Heart right ventricle (tissue), 16 donors: ENCODE results near the gene FHL5. TPM values are rescaled to one million over a fixed set of nuclear protein-coding genes. Genes with fewer than 3 reads are reported as not detected.

Experiments
- ATAC-seq, 8 donors: fragments of 200-7000 bp; cut with Tn5 transposase; one replicate each; pipeline ENCODE4 v1.9.1; 2020; ENCODE audit warnings: mild to moderate bottlenecking in 8 of 8, moderate library complexity in 8 of 8, moderate number of reproducible peaks in 1 of 8
- DNase-seq, 2 donors: peaks; one replicate each; pipeline ENCODE4 v3.0.0-alpha.2; 2020
- H3K27ac ChIP-seq, 10 donors: fragments of 200-600 bp; sonication (generic) in 2 of 10; one replicate each; pipeline versions ENCODE4 v1.5.0 to v1.8.0; 2020 to 2022; ENCODE audit warnings: mild to moderate bottlenecking in 3 of 10
- H3K27me3 ChIP-seq, 7 donors: fragments of 200-600 bp; one replicate each; pipeline ENCODE4 v1.8.0; 2021 to 2022; ENCODE audit warnings: mild to moderate bottlenecking in 2 of 7
- H3K36me3 ChIP-seq, 9 donors: fragments of 200-600 bp; sonication (generic) in 1 of 9; one replicate each; pipeline versions ENCODE4 v1.5.0 to v1.8.0; 2020 to 2022; ENCODE audit warnings: mild to moderate bottlenecking in 2 of 9
- H3K4me1 ChIP-seq, 9 donors: fragments of 200-600 bp; sonication (generic) in 1 of 9; one replicate each; pipeline versions ENCODE4 v1.5.0 to v1.8.0; 2020 to 2022; ENCODE audit warnings: mild to moderate bottlenecking in 4 of 9
- H3K4me3 ChIP-seq, 10 donors: fragments of 200-600 bp; sonication (generic) in 2 of 10; one replicate each; pipeline versions ENCODE4 v1.5.0 to v1.8.0; 2020 to 2022; ENCODE audit warnings: mild to moderate bottlenecking in 7 of 10, moderate library complexity in 2 of 10
- H3K9me3 ChIP-seq, 11 donors: fragments of 200-600 bp in 10 of 11; sonication (generic) in 2 of 11; one replicate each; pipeline versions ENCODE4 v1.5.0 to v1.8.0; 2013 to 2022; ENCODE audit warnings: mild to moderate bottlenecking in 2 of 11, control low read depth in 1 of 11, moderate library complexity in 1 of 11
- WGBS, 2 donors: extraction: QIAGEN DNeasy Blood & Tissue Kit; methylation state at CpG; one replicate each; pipeline ENCODE4 v1.1.7; 2013; ENCODE audit warnings: inconsistent platforms in 1 of 2; 5-methylcytosine and 5-hydroxymethylcytosine counted together
- intact Hi-C, 10 donors: fragments of 100-400 bp; cut with DNase I; formaldehyde crosslinking; loops; one replicate each; pipeline versions ENCODE4 v1.11.1 to v1.14.2; 2022
- polyA plus RNA-seq, 2 donors: library from polyadenylated mRNA; stranded (reverse); fragments of 200-250 nt; gene quantifications; one replicate each; pipeline ENCODE4 v1.2.3, GENCODE V29; 2013
- total RNA-seq, 10 donors: library from RNA; stranded (reverse); fragmentation: NEBNext Ultra II Directional in 3 of 10; extraction: Animal tissue kit (Norgen Biotek cat#: 25700) in 3 of 10; gene quantifications; one replicate each; pipeline versions ENCODE4 v1.2.1 to v1.2.4, GENCODE V29; 2021 to 2023
- TF ChIP-seq, protein P1 (sequence below), 9 donors: fragments of 200-600 bp; sonication (generic) in 2 of 9; IDR thresholded peaks; one replicate each; pipeline versions ENCODE4 v1.5.0 to v1.8.0; 2021 to 2022; ENCODE audit warnings: antibody characterized with exemption in 9 of 9, mild to moderate bottlenecking in 5 of 9, moderate library complexity in 1 of 9
- donor health status: Arrhythmogenic right ventricular cardiomyopathy.
- donor health status: ischemic (EF 13 %, LVEDD 7.1; RV severe dilation, severe dysfunction).
- donor health status: healthy with polysubstance abuse.
- donor health status: DM: no; HTN: yes; CAD: no.
- donor health status: DM: no; HTN: no; CAD: no.
- donor health status: ischemic (EF 25% LVEDD 6.9; RV normal size, moderate dysfunction).
- donor health status: ischemic (EF 25% LVEDD 5.7; RV mildly dilated, moderate dysfunction).
- donor health status: healthy.
- donor health status: DM: yes; HTN: yes; CAD: no.
- donor health status: Ischemic cardiomyopathy.
- donor health status: ischemic (EF 35%, LVEDD 5.7; RV mildly dilated, moderate dysfunction).
- donor health status: nonischemic (EF 11% LVEDD 7.7; RV severe dilation, severe dysfunction).
- donor health status: DM: yes; HTN: yes; CAD: no.
- donor health status: PGD.
- donor health status: ischemic (EF 29% LVEDD 5.4; RV normal size, mild dysfunction).
- donor health status: nonischemic (EF 23%, LVEDD 6.1; RV moderate dilation, normal function).

FHL5 gene
- total and polyA plus RNA-seq, 12 donors = 1.2 to 11.8 (median 3.4) TPM

GRCh38 chr6:96521644-96522464 lies 41.1 kb upstream of the FHL5 start, which contains the start of gene UFL1:
Gene UFL1 (plus strand): TSS chr6:96521806. CDS start chr6:96521874, 68 bp downstream.
- H3K27me3 ChIP-seq = no peaks in the 10 kb centered on the region
- intact Hi-C loops = loop anchor here in 5 of 10 donors (5.0 to 10.0 kb wide), 3 partner anchors 373 to 760 kb away; partner anchors contain the start of genes NDUFAF4 (in 5 of the 5) and MMS22L (in 1 of the 5)
- H3K36me3 ChIP-seq = peaks cover 0 to 37% (median 17%) of the 10 kb centered on the region in 9 donors
- H3K4me1 ChIP-seq = peaks cover 0 to 34% (median 24%) of the 10 kb centered on the region in 9 donors
- no peaks in the 10 kb centered on the region for H3K9me3 ChIP-seq
- H3K4me3 ChIP-seq = peak within 1 kb of the TSS; percentile 68 to 92 (median 83)
- ATAC-seq (peak; percentile 100), DNase-seq (peak; percentile 94)
- TF ChIP-seq, protein P1, sequence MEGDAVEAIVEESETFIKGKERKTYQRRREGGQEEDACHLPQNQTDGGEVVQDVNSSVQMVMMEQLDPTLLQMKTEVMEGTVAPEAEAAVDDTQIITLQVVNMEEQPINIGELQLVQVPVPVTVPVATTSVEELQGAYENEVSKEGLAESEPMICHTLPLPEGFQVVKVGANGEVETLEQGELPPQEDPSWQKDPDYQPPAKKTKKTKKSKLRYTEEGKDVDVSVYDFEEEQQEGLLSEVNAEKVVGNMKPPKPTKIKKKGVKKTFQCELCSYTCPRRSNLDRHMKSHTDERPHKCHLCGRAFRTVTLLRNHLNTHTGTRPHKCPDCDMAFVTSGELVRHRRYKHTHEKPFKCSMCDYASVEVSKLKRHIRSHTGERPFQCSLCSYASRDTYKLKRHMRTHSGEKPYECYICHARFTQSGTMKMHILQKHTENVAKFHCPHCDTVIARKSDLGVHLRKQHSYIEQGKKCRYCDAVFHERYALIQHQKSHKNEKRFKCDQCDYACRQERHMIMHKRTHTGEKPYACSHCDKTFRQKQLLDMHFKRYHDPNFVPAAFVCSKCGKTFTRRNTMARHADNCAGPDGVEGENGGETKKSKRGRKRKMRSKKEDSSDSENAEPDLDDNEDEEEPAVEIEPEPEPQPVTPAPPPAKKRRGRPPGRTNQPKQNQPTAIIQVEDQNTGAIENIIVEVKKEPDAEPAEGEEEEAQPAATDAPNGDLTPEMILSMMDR (IDR thresholded peaks at IDR 0.05) = peak in 3 of 9 donors; percentile 24 to 32 (median 31)
- H3K27ac ChIP-seq = peak within 1 kb of the TSS; percentile 82 to 98 (median 94)
- 0% methylated on average over 58 to 63 of the region's 63 CpGs for WGBS, 2 donors

GRCh38 chr6:96522465-96523009 lies 40.4 kb upstream of the FHL5 start:
- DNase-seq = no peak
- no peaks in the 10 kb centered on the region for H3K9me3 ChIP-seq
- no peaks in the 10 kb centered on the region for H3K27me3 ChIP-seq
- peak overlapping the region; percentile 68 to 92 (median 83) for H3K4me3 ChIP-seq
- ATAC-seq = peak in 3 of 8 donors; percentile 4 to 26 (median 10)
- intact Hi-C loops = loop anchor here in 5 of 10 donors (5.0 to 10.0 kb wide), 3 partner anchors 372 to 760 kb away; partner anchors contain the start of genes NDUFAF4 (in 5 of the 5) and MMS22L (in 1 of the 5)
- WGBS, 2 donors = 1 to 2% methylated on average over 5 of the region's 5 CpGs
- H3K36me3 ChIP-seq = peaks cover 0 to 44% (median 18%) of the 10 kb centered on the region in 9 donors
- H3K27ac ChIP-seq = peak overlapping the region; percentile 82 to 98 (median 94)
- H3K4me1 ChIP-seq = peaks cover 0 to 34% (median 24%) of the 10 kb centered on the region in 9 donors
- TF ChIP-seq, protein P1 (IDR thresholded peaks at IDR 0.05) = no peak

DNA sequence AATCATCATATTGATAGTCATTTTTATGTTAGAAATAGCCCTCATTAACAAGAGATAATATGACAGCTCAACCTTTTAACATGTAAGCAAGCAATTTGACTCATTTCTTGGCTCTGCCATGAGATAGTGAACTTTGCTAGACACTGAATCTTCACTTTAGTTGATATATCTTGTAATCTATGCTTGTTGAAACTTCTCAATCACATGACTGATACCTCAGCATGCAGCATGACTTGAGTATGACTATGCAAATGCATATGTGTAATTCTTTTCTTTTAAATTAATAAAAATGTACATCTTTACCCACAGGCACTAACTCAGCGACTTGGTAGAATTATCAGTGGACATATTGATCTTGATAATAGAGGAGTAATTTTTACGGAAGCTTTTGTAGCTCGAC lies 34.7 kb upstream of the FHL5 start:
- Histone ChIP-seq H3K36me3 (peaks cover 0 to 100% (median 59%) of the 10 kb centered on the region in 9 donors), H3K27ac (no peak overlapping the region), H3K4me3 (no peak overlapping the region), H3K9me3 (no peaks in the 10 kb centered on the region), H3K4me1 (peaks cover 0 to 13% (median 5%) of the 10 kb centered on the region in 9 donors), H3K27me3 (no peaks in the 10 kb centered on the region)
- intact Hi-C loops = loop anchor here in 4 of 10 donors (10.0 kb wide), 1 partner anchor 367 kb away; the partner anchor contains the start of gene NDUFAF4 (in 4 of the 4)
- TF ChIP-seq, protein P1 (IDR thresholded peaks at IDR 0.05) = no peak
- DNase-seq (no peak), ATAC-seq (no peak)
- WGBS, 2 donors = 91 to 99% methylated on average over 3 of the region's 3 CpGs

DNA sequence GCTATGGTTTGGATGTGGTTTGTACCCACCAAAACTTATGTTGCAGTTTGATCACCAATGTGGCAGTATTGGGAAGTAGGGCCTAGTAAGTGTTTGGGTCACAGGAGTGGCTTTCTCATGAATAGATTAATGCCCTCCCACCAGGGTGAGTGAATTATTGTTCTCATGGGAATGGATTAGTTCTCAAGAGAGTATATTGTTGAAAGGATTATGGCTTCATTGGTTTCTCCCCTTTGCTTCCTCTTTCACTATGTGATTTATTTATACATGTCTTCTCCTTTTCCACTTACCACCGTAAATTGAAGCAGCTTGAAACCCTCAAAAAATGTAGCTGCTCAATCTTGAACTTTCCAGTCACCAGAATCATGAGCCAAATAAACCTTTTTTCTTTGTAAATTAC lies 30.5 kb upstream of the FHL5 start:
- no peak for ATAC-seq
- Histone ChIP-seq H3K9me3 (no peaks in the 10 kb centered on the region), H3K4me3 (no peak overlapping the region), H3K27ac (no peak overlapping the region), H3K36me3 (peaks cover 0 to 100% (median 49%) of the 10 kb centered on the region in 9 donors), H3K27me3 (no peaks in the 10 kb centered on the region), H3K4me1 (no peaks in the 10 kb centered on the region)
- TF ChIP-seq, protein P1 (IDR thresholded peaks at IDR 0.05) = no peak
- WGBS, 2 donors = 70 to 83% methylated on average over 1 of the region's 1 CpG
- intact Hi-C loops = loop anchor here in 1 of 10 donors (10.0 kb wide), 1 partner anchor 362 kb away; the partner anchor contains the start of gene NDUFAF4
- no peak for DNase-seq
